Large intestine (tissue), 3 donors: Measurements from ENCODE around the gene TIMM22. TPM values are rescaled to one million over a fixed set of nuclear protein-coding genes. Genes with fewer than 3 reads are reported as not detected.
"Not testable (repeated sequence)": the region's sequence is repeated elsewhere in the genome, so short reads cannot be mapped to it uniquely, and the experiment has no call there.

ENCODE experiments used
- DNase-seq, 2 donors: peaks; one replicate each; pipeline versions ENCODE4 v3.0.0 to v3.0.0-alpha.2; 2013
- H3K27ac ChIP-seq: one replicate; pipeline ENCODE4 v1.5.1; 2013; ENCODE audit warnings: low read length
- H3K27me3 ChIP-seq: 2 replicates; pipeline ENCODE4 v1.6.1; 2013; ENCODE audit warnings: low read length; ENCODE audit not compliant: control insufficient read depth, insufficient read depth
- H3K36me3 ChIP-seq: 2 replicates; pipeline ENCODE4 v1.6.1; 2013; ENCODE audit warnings: low read length; ENCODE audit not compliant: control insufficient read depth, insufficient read depth
- H3K4me1 ChIP-seq: one replicate; pipeline ENCODE4 v1.6.1; 2013; ENCODE audit warnings: low read length; ENCODE audit not compliant: control insufficient read depth, insufficient read depth
- H3K4me3 ChIP-seq: one replicate; pipeline ENCODE4 v1.5.1; 2013; ENCODE audit warnings: low read length
- H3K9me3 ChIP-seq: one replicate; pipeline ENCODE4 v1.6.1; 2013; ENCODE audit warnings: mild to moderate bottlenecking, low read depth, low read length, moderate library complexity; ENCODE audit not compliant: control insufficient read depth
- WGBS: methylation state at CpG from one replicate; pipeline ENCODE4 v1.1.5; 2013; ENCODE audit warnings: low lambda C conversion rate; ENCODE audit not compliant: insufficient coverage; 5-methylcytosine and 5-hydroxymethylcytosine counted together
- polyA plus RNA-seq: library from polyadenylated mRNA; unstranded; fragments of 120-200 nt; gene quantifications from one replicate; pipeline ENCODE4 v1.2.1, GENCODE V29; 2013

Gene TIMM22
- polyA plus RNA-seq, 1 donor = 10.0 TPM

DNA sequence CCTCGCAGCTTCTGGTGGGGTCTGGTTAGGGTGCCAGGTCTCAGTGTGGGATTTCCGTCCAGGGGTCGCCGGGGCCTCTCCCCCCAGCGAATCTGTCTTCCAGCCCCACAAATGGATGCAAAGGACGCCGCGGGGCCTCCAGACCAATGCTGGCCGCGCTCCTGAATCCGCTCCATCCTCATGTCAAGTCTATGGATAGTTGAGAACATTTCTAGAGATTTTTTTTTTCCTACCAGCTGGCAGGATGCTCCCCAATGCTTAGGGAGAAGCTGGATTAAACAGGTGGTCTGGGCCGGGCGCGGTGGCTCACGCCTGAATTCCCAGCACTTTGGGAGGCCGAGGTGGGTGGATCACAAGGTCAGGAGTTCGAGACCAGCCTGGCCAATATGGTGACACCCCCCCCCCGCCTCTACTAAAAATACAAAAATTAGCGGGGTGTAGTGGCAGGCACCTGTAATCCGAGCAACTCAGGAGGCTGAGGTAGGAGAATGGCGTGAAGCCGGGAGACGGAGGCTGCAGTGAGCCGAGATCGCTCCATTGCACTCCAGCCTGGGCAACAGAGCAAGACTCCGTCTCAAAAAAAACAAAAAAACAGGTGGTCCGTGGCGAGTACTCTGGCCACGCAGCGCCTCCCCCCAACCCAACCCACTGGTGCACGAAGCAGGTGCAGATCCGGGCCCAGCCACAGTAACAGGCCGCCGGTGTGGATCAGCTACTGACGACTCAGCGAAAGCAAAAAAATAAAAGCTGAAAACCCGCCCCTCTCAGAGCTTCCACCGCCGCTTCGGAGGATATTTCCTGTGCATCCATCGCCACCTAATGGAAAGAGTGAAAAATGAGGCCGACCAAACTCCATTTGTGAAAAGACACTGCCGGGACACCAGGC is 16.3 kb upstream of the TIMM22 start:
- peak; percentile 66 to 77 for DNase-seq
- Histone ChIP-seq H3K9me3 (peaks cover 2% of the 10 kb centered on the region), H3K4me1 (peaks cover 7% of the 10 kb centered on the region), H3K4me3 (peak overlapping the region; percentile 58), H3K27me3 (peaks cover 19% of the 10 kb centered on the region), H3K27ac (peak overlapping the region; percentile 66), H3K36me3 (no peaks in the 10 kb centered on the region)
- WGBS = no CpG with 5 or more reads among the region's 43 CpGs

DNA sequence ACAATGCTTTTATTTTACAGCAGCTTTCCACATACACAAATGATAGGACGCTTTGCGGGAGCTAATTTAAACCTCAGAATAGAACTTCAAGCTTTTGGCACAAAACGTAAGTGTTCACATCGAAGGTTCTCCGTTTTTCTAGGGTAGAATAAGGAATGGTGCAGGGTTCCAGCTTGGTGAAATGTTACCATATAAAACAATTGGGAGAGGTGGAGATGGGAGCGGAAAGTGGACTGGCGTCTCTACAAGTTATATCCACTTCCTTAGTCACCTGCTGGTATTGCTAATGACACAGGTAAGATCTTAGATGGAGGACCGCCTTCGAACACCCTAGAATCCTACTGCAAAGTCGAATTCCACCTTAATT is 15.7 kb upstream of the TIMM22 start:
- no peak for DNase-seq
- WGBS = 90% methylated on average over 2 of the region's 10 CpGs
- Histone ChIP-seq H3K27me3 (peaks cover 18% of the 10 kb centered on the region), H3K36me3 (no peaks in the 10 kb centered on the region), H3K4me1 (peaks cover 7% of the 10 kb centered on the region), H3K27ac (no peak overlapping the region), H3K9me3 (peaks cover 2% of the 10 kb centered on the region), H3K4me3 (no peak overlapping the region)

DNA sequence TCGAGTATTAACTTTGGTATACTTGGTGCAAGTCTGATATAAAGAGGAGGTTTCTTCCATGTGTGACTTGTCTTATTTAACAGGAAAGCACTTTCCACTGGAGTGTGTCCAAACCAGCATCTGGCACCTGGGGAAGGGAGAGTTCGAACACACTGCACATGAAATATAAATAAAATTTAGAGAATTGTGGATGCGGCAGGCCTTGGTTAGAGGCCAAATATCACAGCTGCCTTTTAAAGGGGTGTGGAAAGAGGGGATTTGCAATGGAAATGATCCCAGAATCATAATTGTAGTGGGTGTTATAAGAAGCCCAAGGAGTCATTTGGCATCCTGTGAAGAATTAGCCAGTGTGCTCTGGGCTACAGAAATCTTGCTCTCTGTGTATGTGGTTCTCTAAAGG is 13.0 kb upstream of the TIMM22 start:
- H3K4me3 ChIP-seq = no peak overlapping the region
- no peaks in the 10 kb centered on the region for H3K36me3 ChIP-seq
- no peak for DNase-seq
- H3K27ac ChIP-seq = no peak overlapping the region
- WGBS = no CpG with 5 or more reads among the region's 3 CpGs
- no peaks in the 10 kb centered on the region for H3K27me3 ChIP-seq
- peaks cover 7% of the 10 kb centered on the region for H3K4me1 ChIP-seq
- H3K9me3 ChIP-seq = no peaks in the 10 kb centered on the region

DNA sequence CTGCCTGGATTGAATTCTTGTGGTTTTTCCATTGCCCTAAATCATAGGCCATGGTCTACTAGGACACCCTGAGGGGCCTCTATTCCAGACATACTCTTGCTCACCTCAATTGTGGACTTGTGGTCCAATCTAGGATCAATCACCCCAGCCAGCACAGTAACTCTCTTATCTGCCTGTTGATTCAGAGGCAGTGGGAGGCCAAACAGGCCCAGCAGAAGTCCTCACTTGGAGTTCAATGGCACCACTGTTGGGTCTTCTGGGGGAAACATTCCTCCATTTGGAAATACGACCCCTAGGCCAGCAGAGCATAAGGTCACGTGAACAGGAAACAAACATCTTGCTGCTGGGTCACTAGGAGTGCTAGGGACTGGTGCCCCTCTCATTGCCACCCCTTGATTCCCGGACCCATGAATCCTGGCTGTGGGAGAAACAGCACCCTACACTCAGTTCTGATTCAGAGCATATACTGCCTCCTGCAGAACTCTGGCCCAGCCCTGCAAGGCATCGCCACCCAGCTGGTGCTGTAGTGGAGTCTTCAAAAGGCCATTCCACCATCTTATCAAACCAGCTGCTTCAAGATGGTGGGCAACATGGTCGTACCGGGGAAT is 10.5 kb upstream of the TIMM22 start:
- Histone ChIP-seq H3K4me3 (no peak overlapping the region), H3K4me1 (no peaks in the 10 kb centered on the region), H3K36me3 (no peaks in the 10 kb centered on the region), H3K27ac (no peak overlapping the region), H3K9me3 (no peaks in the 10 kb centered on the region), H3K27me3 (no peaks in the 10 kb centered on the region)
- no peak for DNase-seq
- WGBS = no CpG with 5 or more reads among the region's 6 CpGs

DNA sequence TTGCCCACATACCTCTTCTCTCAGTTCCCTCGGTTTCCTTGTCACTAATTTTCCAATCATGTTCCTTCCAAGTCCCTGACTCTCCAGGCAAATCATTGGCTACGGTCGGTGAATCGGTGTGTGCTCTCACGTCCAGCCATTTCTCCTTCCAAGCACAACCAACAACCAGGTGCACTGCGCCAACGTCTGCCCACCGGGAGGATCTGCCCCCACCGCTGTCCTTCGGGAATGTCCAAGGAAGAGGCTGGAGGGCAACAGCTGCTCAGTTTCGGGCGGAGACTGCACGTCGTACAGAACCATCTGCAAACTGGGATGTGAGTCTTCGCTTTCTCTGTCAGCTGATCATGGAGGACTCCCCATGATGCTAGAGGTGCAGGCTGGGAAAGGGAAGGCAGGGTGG is 9.0 kb upstream of the TIMM22 start:
- H3K27ac ChIP-seq = no peak overlapping the region
- no peak overlapping the region for H3K4me3 ChIP-seq
- H3K4me1 ChIP-seq = no peaks in the 10 kb centered on the region
- no peaks in the 10 kb centered on the region for H3K36me3 ChIP-seq
- H3K9me3 ChIP-seq = no peaks in the 10 kb centered on the region
- no peak for DNase-seq
- no peaks in the 10 kb centered on the region for H3K27me3 ChIP-seq
- WGBS = 87% methylated on average over 3 of the region's 15 CpGs

DNA sequence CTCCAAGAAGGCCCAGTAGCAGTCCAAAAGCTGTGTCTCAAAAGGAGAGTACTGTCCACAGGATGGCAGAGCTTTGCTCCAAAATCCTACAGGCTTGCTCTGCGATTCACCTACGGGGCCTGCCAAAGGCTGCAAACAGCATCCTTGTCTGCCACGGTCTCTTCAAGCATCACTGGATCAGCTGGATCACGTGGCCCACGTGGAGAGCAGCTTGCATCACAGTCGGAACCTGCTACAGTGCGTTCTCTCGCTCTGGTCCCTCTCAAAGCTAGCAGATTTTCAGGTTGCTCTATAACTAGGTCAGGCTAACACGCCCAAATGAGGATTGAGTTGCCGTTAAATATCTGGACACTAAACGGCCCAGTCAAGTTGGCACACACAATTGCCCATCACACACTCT is 8.4 kb upstream of the TIMM22 start:
- WGBS = no CpG with 5 or more reads among the region's 11 CpGs
- no peak for DNase-seq
- H3K4me3 ChIP-seq = no peak overlapping the region
- no peaks in the 10 kb centered on the region for H3K27me3 ChIP-seq
- H3K4me1 ChIP-seq = no peaks in the 10 kb centered on the region
- H3K36me3 ChIP-seq = no peaks in the 10 kb centered on the region
- H3K9me3 ChIP-seq = no peaks in the 10 kb centered on the region
- no peak overlapping the region for H3K27ac ChIP-seq

DNA sequence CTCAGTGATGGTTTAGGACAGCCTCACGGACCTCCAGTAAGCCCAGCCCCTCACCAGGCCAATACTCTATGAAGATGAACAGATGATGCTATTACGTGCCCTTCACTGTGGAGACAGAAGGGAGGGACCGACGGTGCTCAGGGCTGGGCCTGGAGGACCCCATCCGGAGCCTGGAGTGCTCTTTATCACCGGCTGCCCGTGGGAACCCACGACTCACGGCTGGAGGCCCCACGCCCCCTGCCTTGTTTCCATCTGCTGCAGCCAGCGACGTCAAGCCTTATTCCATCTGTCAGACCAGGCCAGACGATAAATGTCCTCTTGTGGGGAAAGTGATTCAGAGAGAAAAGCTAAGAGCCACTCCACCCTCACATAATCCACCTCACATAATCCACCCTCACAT is 4.0 kb upstream of the TIMM22 start:
- no peaks in the 10 kb centered on the region for H3K9me3 ChIP-seq
- no peak overlapping the region for H3K27ac ChIP-seq
- H3K27me3 ChIP-seq = no peaks in the 10 kb centered on the region
- no CpG with 5 or more reads among the region's 13 CpGs for WGBS
- DNase-seq = no peak
- H3K36me3 ChIP-seq = no peaks in the 10 kb centered on the region
- no peak overlapping the region for H3K4me3 ChIP-seq
- H3K4me1 ChIP-seq = no peaks in the 10 kb centered on the region

DNA sequence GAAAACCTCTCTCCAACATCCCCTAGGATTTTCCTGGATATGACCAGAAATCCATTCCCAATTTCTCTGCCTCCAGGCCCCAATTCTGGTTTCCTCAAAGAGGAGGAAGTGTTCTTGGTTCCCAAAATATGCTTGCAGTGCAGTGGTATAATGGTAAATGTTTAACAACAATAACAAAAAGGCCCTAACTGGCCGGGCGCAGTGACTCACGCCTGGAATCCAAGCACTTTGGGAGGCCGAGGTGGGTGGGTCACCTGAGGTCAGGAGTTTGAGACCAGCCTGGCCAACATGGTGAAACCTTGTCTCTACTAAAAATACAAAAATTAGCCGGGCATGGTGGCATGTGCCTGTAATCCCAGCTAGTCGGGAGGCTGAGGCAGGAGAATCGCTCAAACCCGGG is 1.6 kb upstream of the TIMM22 start:
- H3K27ac ChIP-seq = not testable (repeated sequence)

DNA sequence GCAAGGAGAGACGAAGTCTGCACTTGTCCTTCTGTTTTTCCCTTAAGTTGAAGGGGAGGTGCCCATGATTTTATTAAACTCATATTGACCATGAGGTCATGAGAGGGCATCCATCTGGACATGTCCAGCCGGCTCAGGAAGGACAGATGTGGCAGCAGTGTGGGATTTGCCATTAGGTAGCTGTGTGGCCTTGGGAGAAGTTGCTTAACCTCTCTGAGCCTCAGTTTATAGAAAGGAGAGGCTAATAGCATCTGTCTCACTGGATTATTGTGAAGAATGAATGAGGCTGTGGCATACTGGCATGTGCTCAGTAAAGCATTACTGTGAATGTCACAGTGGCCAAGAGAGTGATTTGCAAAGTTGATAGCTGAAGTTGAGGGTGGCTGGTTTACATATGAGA is 1.2 kb downstream of the TIMM22 start:
- Histone ChIP-seq H3K9me3 (no peaks in the 10 kb centered on the region), H3K27me3 (no peaks in the 10 kb centered on the region), H3K4me3 (peak overlapping the region; percentile 100), H3K36me3 (peaks cover 37% of the 10 kb centered on the region), H3K4me1 (peaks cover 10% of the 10 kb centered on the region), H3K27ac (no peak overlapping the region)
- no CpG with 5 or more reads among the region's 2 CpGs for WGBS
- no peak for DNase-seq

More for the DNA sequence above, 1.6 kb upstream of the TIMM22 start:
- H3K4me1 ChIP-seq, H3K4me3 ChIP-seq, H3K36me3 ChIP-seq, H3K9me3 ChIP-seq, DNase-seq, H3K27me3 ChIP-seq: not testable (repeated sequence)
- no CpG with 5 or more reads among the region's 8 CpGs for WGBS

GRCh38 chr17:1000597-1001461 is 3.9 kb downstream of the TIMM22 start:
- H3K27me3 ChIP-seq = no peaks in the 10 kb centered on the region
- peaks cover 62% of the 10 kb centered on the region for H3K36me3 ChIP-seq
- peak overlapping the region; percentile 68 for H3K27ac ChIP-seq
- no peaks in the 10 kb centered on the region for H3K9me3 ChIP-seq
- no peak overlapping the region for H3K4me3 ChIP-seq
- WGBS = no CpG with 5 or more reads among the region's 15 CpGs
- H3K4me1 ChIP-seq = peaks cover 30% of the 10 kb centered on the region
- DNase-seq = no peak
